BJ (cell line): ENCODE data around the gene ASPM. TPM values are rescaled to one million over a fixed set of nuclear protein-coding genes. Genes with fewer than 3 reads are reported as not detected.

Source experiments
- CTCF ChIA-PET: fragments of 350-600 bp; formaldehyde crosslinking; extraction: SDS; loops from one replicate; lab custom pipeline; 2021; ENCODE audit warnings: antibody characterized with exemption, inconsistent platforms; lab: Yijun Ruan, JAX
- POLR2A ChIA-PET: fragments of 300-600 bp; sonication (Branson Sonifier 250); formaldehyde crosslinking; extraction: SDS; loops from one replicate; lab custom pipeline; 2021; ENCODE audit warnings: antibody characterized with exemption; lab: Charles Lee
- DNase-seq: peaks from one replicate; pipeline ENCODE4 v3.0.0-alpha.2; 2011; ENCODE audit warnings: low read depth
- H3K27me3 ChIP-seq: 2 replicates; pipeline ENCODE4 v1.6.0; 2011; ENCODE audit warnings: low read length; ENCODE audit not compliant: control insufficient read depth, insufficient read depth
- H3K36me3 ChIP-seq: 2 replicates; pipeline ENCODE4 v1.5.1; 2011; ENCODE audit warnings: low read length; ENCODE audit not compliant: control insufficient read depth, insufficient read depth
- H3K4me3 ChIP-seq: 2 replicates; pipeline ENCODE4 v1.5.1; 2011; ENCODE audit warnings: low read depth, mild to moderate bottlenecking, control low read depth, low read length
- CTCF ChIP-seq: IDR thresholded peaks from 2 replicates; pipeline ENCODE4 v1.5.1; 2011; ENCODE audit warnings: low read depth, mild to moderate bottlenecking, control low read depth, inconsistent platforms, low read length, moderate library complexity; ENCODE audit not compliant: insufficient read depth
- polyA plus RNA-seq: library from polyadenylated mRNA; depleted of rRNA; stranded (reverse); fragments of >200 nt; gene quantifications from 2 replicates; pipeline ENCODE4 v1.2.3, GENCODE V29; 2011

Gene ASPM
- polyA plus RNA-seq, 1 experiment = 4.6 TPM

GRCh38 chr1:197144570-197145325 lies 1.7 kb downstream of the ASPM start:
- H3K27me3 ChIP-seq = no peaks in the 10 kb centered on the region
- ChIA-PET POLR2A (interaction anchor here (0.6 kb wide), 1 partner anchor 40 kb away, joined by 6 read pairs; no protein-coding TSS in a partner anchor), CTCF (no interaction called here)
- no peaks in the 10 kb centered on the region for H3K36me3 ChIP-seq
- H3K4me3 ChIP-seq = peak overlapping the region; percentile 84
- no peak for DNase-seq
- no peak for TF ChIP-seq CTCF

- Histone ChIP-seq H3K27me3 (no peaks in the 10 kb centered on the region), H3K4me3 (no peak overlapping the region), H3K36me3 (no peaks in the 10 kb centered on the region)
- POLR2A ChIA-PET = no interaction called here
- TF ChIP-seq CTCF = no peak
- CTCF ChIA-PET = interaction anchor here (0.8 to 0.9 kb wide), 2 partner anchors 31 to 961 kb away, joined by 3 read pairs; no protein-coding TSS in a partner anchor
- DNase-seq = no peak
Measured at GRCh38 chr1:197143276-197143675, 3.2 kb downstream of the ASPM start.

GRCh38 chr1:197141575-197141974 lies 4.9 kb downstream of the ASPM start:
- no peaks in the 10 kb centered on the region for H3K27me3 ChIP-seq
- H3K4me3 ChIP-seq = no peak overlapping the region
- DNase-seq = no peak
- ChIA-PET CTCF (no interaction called here), POLR2A (no interaction called here)
- TF ChIP-seq CTCF = no peak
- H3K36me3 ChIP-seq = no peaks in the 10 kb centered on the region; the same call in 1 of the 2 replicates

- ChIA-PET CTCF (no interaction called here), POLR2A (no interaction called here)
- TF ChIP-seq CTCF = no peak
- DNase-seq = no peak
- no peaks in the 10 kb centered on the region; the same call in 1 of the 2 replicates for H3K36me3 ChIP-seq
- no peak overlapping the region for H3K4me3 ChIP-seq
- H3K27me3 ChIP-seq = no peaks in the 10 kb centered on the region
Measured at GRCh38 chr1:197140121-197140520, 6.3 kb downstream of the ASPM start.

- Histone ChIP-seq H3K36me3 (no peaks in the 10 kb centered on the region; the same call in 1 of the 2 replicates), H3K27me3 (no peaks in the 10 kb centered on the region), H3K4me3 (no peak overlapping the region)
- ChIA-PET CTCF (interaction anchor here (1.1 kb wide), 2 partner anchors 8 to 12 kb away, joined by 3 to 4 read pairs; no protein-coding TSS in a partner anchor), POLR2A (no interaction called here)
- no peak for DNase-seq
- TF ChIP-seq CTCF = no peak
Measured at GRCh38 chr1:197139169-197139568, 7.3 kb downstream of the ASPM start.
